ENCODE results near the gene NSD2.

GRCh38 chr4:1945912-1946311, 74.7 kb downstream of the NSD2 start:
- TF ChIP-seq CTCF (IDR thresholded peaks at IDR 0.05) (no peak), POLR2A (IDR thresholded peaks at IDR 0.05) (no peak)
